Putamen (tissue), 1 donor: ENCODE data around the gene CD2AP.
"Not testable (repeated sequence)": the region's sequence is repeated elsewhere in the genome, so short reads cannot be mapped to it uniquely, and the experiment has no call there.

Experiments used
- DNase-seq: peaks from one replicate; pipeline ENCODE4 v3.0.0-alpha.2; 2016; ENCODE audit warnings: low spot score

CD2AP gene

DNA sequence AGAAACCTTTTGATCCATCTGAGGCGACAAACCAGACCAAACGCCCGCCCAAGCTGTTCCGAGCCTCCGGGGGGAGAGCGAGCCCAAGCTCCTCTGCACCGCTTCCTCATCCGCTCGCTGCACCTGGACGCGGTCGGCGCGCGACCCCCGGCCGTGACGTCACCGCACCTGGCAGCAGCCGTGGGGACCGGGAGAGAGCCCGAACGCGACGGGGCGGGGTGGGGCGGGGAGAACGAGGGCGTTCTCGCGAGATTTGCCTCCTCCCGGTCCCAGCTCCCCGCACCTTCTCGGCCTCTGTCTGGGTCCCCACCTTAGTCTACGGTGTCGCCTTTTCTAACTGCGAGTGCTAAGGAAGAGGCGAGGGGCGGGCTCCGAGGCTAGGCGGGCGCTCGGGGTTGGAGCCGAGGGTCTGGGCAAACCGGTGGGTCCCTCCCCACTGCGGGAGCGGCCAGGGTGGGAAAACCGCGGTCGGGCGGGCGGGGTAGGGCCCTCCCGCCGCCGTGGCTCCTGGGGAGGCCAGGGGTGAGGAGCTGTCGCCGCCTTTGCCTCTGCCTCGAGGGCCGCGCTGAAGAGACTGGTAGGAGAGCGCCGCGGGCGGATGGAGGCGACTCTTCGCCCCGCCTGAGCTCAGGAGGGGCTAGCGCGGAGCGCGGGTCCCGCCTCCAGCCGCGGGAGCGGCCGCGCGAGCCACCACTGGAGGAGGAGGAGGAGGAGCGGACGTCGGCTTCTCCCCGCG is at the start of gene CD2AP:
TSS of gene CD2AP (plus strand) at position 293 of the 736 bp plus-strand sequence. CDS start 456 bp downstream, outside the sequence.
- DNase-seq, result peak; percentile 86

DNA sequence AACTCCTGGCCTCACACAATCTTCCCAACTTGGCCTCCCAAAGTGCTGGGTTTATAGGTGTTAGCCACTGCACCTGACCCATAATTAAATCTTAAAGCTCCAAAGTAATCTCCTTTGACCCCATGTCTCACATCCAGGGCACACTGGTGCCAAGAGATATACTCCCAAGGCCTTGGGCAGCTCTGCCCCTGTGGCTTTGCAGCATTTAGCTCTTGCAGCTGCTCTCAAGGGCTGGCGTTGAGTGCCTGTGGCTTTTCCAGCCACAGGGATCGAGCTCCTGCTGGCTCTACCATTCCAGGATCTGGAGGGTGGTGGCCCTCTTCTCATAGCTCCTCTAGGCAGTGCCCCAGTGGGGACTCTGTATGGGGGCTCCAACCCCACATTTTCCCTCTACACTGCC is 49.3 kb upstream of the CD2AP start:
- DNase-seq, result no peak

DNA sequence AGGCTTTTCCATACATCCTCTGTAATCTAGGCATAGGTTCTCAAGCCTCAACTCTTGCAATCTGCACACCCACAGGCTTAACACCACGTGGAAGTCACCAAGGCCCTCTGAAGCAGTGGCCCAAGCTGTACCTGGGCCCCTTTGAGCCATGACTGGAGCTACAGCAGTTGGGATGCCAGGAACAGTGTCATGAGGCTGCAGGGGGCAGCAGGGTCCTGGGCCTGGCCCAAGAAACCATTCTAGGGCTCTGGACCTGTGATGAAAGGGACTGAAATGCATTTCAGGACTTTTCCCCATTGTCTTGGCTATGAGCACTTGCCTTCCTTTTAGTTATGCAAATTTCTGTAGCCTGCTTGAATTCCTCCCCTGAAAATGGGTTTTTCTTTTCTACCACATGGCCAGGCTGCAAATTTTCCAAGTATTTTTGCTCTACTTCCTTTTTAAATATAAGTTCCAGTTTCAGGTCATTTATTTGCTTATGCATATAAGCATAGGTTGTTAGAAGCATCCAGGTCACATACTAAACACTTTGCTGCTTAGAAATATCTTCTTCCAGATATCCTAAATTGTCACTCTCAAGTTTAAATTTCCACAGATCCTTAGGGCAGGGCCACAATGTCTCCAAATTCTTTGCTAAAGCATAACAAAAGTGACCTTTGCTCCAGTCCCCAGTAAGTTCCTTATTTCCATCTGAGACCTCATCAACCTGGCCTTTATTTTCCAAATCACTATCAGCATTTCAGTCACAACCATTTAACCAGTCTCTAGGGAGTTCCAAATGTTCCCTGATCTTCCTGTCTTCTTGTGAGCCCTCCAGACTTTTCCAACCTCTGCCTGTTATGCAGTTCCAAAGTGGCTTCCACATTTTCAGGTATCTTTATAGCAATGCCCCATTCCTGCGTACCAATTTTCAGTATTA is 48.6 kb upstream of the CD2AP start:
- no peak for DNase-seq

DNA sequence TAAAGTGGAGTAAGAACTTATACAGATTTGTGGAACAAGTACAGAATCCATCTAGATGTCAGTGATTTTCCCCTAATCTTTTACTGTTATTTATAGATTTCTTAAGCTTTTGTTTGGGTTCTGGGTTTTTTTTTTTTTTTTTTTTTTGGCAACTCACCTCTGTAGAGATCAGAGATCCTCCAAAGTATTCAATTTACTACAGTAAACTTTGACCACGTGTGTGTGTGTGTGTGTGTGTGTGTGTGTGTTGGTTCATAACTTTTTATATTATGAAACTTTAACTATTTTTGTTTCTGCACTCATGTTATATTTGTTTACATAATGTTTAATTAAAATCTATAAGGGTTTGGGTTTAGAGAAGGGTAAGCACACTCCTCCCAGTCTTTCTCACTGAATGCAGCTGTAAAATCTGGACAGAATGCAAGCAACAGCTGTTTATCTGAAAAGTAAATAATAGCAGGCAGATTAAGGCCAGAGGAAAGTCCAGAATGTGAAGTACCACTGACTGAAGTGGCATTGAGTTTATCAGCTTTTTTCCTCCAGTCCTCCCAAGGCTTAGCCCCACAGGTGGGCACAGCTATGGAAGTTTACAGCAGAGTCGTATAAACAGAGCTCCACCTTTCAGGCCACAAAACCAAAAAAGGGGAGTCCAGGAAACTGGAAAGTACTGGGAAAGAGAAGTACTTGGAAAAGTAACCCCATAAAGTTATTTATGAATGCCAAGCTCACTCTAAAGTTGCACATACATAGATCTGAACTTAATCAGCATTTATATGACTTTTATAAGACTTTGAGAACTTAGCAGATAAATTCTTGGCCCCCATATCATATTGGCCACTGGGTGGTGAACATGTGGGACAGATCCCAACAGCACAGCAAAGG is 43.0 kb upstream of the CD2AP start:
- no peak for DNase-seq

- no peak for DNase-seq
These were observed 42.4 kb upstream of the CD2AP start for GRCh38 chr6:47435254-47435612.

DNA sequence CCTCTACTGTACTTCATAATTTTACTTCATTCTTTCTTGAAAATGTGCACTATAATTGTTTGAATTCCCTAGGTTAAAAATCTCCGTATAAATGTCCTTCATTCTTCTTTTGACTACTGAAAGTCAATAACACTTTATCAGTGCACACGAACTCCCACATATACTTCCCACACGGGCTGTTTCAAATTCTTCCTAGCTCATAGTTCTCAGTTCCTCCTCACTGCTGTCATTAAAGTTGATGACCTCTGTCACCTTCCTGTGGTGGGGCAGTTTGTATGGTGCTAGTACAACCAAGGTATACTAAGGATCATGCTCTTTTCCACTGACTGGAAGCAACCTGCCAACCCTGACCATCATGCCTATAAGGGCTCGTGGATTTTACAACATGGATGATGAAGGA is 40.0 kb upstream of the CD2AP start:
- no peak for DNase-seq

- no peak for DNase-seq
These were observed 38.9 kb upstream of the CD2AP start for GRCh38 chr6:47438481-47439347.

DNA sequence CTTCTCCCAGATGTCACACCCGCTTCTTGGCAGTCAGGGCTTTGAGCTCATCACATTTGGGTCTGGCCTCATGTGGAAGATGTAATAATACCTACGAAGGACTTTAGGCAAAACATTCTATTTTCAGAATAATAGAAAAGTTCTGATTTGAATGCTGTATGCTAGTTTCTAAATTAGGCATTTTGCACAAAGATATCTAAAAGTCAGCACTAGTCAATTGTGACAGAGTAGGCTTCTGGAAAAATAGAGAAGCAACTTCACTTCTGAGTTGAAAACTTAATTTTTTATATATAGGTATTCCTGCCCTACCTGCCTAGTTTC is 38.3 kb upstream of the CD2AP start:
- DNase-seq, result no peak

DNA sequence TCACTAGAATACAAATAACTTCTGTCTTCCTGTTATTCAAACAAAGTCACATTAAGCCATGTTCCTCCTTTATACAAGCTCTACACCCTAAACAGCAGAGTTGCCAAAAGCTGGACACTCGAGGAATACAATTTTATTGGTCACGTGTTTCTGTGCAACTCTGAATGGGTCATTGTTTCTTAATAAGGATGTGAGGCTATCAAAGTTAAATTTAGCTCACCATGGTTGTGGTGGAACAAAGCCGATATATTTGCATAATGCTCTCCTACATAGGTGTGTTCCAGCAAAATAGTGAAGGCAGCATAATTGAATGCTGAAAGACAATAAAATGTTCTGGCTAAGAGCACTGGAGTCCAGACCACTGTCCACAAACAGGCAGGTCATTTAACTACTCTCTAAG is 36.9 kb upstream of the CD2AP start:
- DNase-seq, result no peak

DNA sequence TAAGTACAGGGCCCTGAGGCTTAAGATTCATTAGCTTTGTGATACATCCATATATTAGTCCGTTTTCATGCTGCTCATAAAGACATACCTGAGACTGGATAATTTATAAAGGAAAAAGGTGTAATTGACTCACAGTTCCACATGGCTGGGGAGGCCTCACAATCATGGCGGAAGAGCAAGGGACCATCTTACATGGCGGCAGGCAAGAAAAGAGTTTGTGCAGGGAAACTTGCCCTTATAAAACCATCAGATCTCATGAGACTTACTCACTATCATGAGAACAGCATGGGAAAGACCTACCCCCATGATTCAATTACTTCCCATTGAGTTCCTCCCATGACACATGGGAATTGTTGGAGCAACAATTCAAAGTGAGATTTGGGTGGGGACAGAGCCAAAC is 32.6 kb upstream of the CD2AP start:
- DNase-seq, result not testable (repeated sequence)

- DNase-seq, result no peak
These were observed 30.8 kb upstream of the CD2AP start for GRCh38 chr6:47446669-47447330.

GRCh38 chr6:47447722-47448121 is 29.9 kb upstream of the CD2AP start:
- no peak for DNase-seq

DNA sequence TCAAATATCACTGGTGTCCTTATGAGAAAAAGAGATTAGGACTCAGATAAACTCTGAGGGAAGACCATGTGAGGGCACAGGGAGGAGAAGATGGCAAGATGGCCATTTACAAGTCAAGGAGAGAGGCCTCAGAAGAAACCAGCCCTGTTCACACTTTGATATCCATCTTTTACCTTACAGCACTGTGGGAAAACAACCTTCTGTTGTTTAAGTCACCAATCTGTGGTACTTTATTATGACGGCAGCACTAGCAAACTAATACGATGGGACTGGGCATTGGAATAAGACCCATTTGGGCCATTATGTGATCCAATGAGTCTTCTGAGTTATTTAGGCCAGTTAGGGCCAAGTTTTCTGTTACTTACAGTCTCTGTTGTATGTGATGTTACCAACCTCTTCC is 26.4 kb upstream of the CD2AP start:
- no peak for DNase-seq

GRCh38 chr6:47452899-47453298 is 24.7 kb upstream of the CD2AP start:
- no peak for DNase-seq

DNA sequence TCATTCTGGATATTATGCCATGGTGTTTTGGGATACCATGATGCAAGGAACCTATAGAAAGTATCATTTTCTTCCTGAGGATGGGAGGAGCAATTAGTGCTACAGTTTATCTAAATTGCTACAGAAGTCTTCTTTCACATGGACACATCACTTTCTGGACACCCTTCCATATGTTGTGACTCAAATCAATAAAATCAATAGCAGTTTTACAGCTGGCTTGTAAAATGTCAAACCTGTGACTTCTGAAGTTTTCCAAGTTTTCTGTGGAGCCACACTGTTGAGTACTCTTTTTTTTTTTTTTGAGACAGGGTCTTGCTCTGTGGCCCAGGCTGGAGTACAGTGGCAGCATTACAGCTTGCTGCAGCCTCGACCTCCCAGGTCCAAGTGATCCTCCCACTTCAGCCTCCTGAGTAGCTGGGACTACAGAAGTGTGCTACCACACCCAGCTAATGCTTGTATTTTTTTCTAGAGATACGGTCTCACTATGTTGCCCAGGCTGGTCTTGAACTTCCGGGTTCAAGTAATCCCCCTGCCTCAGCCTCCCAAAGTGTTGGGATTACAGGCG is 24.1 kb upstream of the CD2AP start:
- no peak for DNase-seq

DNA sequence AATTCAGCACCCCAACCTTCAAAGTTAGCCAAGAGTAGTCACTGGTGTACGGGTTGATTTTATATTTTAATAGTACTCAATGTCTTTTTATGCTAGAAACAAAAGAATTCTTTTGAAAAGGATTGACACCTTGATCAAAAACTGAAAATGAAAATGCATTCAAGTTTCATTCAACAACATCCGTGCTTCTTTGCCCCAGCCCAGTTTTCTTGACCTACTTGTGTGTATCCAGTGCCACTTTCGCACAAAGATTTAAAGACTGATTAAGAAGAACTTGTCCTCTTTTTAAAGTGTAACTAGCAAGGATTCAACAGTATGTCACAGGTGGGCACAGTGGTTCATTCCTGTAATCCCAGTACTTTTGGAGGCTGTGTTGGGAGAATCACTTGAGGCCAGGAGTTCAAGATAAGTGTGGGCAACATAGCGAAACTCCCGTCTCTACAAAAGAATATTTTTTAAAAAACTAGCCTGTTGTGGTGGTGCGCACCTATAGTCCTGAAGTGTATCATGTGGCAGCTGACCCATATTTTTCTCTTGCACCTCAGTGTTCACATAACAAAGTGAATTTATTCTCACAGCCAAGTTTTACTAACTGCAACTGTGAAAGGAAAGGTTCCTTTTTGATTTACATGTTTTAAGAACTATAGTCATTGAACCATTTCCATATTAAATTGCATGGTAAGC is 22.7 kb upstream of the CD2AP start:
- DNase-seq, result no peak

DNA sequence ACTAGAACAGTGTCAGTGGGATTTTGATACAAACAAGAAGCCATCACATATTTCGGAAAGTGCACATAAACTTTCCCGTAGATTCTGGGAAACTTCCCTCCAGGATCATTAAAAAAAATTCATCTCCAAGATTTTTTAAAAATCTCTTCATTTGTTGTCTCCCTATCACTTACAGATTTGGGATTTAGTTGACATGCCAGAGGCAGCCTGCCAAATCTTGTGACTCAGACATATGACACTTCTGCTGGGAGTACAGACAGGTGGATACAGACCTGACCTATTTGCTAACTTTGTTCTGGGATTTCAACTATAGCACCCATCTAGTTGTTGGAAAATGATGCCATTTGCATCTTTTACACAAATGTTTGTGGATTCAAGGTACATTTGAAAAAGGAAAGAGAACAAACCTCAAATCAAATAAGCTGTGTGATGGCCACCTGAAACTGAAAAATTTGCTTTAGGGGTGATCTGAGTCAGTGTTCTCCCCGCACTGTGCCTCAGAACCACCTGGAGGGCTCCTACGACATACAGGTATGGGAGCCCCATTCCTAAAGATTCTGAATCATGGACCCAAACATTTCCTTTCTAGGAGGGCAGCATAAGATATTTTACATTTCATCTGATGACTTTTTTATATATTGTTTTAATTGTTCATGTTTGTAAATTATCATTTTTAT is 21.9 kb upstream of the CD2AP start:
- DNase-seq, result no peak

DNA sequence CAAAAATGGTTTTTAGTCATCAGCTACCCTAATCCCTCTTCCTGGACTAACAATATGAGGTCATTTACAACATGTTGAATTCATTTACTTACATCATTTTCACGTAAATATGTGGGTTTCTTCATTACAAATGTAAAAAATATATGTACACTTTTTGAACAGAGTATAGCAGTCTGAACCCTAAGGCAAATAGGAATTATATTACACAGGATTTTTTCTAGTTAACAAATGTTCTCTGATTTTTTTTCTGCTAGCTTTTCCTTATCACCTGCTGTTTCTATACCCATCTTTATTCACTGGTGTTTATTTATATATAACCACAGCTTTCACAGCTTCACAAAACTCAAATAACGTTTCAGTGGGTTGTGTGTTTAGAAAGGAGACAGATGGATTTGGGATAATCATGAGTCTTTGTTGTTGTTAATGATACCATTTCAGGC is 21.0 kb upstream of the CD2AP start:
- no peak for DNase-seq

DNA sequence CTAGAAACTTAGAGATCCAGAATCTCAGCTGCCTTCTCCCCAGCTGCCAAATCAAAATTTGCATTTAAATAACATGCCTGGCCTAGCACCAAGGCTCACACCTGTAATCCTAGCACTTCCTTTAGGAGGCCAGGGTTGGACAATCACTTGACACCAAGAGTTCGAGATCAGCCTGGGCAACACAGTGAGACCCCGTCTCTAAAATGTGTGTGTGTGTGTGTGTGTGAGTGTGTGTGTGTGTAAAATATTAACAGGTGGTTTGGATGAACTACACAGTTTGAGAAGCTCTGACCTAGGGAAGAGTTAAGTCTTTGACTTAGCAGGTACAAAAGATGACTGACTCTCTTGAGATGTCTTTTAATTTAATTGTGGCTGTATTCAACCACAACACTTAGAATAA is 20.2 kb upstream of the CD2AP start:
- no peak for DNase-seq
